GM19324 (cell line): ENCODE results near the gene ETV6.
"Not testable (repeated sequence)": the region's sequence is repeated elsewhere in the genome, so short reads cannot be mapped to it uniquely, and the experiment has no call there.

ENCODE experiments used
- ATAC-seq: cut with Tn5 transposase; IDR thresholded peaks from one replicate; pipeline ENCODE4 v1.9.1; 2021; ENCODE audit warnings: mild to moderate bottlenecking, moderate library complexity; ENCODE audit not compliant: unreplicated experiment, low FRiP score

ETV6 gene

DNA sequence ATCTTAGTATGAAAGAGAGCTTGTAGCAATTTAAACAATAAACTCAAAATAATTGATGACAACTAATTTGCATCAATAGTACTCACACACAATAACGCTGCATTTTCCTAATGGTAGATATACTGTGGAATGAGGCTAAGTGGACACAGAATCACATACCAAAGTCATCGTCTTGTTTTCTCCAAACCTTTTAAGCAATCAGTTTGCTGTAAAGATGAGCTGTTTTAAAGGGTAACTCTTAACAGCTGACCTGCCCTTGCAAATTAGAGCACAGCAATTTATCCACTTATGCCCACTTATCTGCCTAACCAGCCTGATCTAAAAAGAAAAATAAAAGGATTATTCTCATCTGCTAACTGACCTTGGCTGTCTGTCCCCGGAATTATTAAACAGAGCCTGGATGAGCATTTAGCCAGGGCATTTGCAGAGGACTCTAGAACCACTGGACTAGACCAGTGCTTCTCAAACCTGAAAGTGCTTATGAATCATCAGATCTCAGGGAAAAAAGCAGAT lies 247.0 kb downstream of the ETV6 start:
- ATAC-seq, result no peak

DNA sequence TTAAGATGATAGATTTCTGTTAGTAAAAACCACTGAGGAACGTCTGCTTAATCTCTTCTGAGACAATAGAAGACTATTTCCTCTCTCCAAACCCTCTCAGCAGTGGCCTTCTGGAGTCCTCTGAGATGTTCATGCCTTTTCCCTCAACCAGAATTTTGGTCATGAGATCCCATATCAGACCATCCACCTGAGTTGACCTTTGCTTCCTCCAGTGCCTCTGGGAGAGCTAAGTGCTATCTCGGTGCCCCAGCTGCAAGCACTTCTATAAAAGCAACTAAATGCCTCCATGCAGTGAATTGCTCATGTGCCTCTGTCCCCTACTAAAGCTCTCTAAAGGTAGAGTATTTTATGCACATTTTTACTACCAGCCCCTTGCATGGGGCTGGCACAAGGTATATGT lies 248.4 kb downstream of the ETV6 start:
- no peak for ATAC-seq

DNA sequence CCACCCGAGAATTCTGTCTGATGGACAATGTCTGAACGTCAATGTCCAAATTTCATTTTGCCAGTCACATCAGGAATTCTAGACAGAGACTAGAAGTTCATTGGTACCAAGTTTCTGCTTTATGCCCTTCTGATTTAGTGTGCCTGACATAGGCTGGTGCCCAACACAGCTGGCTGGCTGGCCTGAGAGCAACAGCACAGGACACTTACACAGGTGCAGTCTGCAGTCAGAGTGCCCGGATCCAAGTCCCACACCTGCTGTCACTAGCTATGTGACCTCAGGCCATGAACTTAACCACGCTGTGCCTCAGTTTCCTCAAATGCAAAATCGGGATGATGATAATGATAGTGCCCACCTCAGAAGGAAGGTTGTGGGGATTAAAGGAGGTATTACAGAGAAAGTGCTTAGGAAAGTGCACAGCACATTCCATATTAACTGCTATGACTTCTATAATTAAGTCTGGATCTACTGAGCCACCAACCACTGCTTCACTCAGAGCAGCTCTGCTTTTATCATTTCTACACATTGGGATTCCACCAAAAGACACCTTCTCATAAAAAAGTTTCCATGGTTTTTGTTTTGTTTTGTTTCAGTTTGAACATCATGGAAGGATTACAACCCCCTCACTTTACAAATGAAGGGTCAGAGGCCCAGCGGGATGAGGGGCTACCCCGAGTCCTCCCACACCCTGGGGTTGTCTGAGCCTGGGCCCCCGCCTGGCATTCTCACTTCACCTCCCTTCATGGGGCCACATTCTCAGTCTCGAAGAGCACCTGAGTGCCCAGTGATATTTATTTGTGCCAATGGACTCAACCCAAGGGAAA lies 252.4 kb downstream of the ETV6 start:
- no peak for ATAC-seq

DNA sequence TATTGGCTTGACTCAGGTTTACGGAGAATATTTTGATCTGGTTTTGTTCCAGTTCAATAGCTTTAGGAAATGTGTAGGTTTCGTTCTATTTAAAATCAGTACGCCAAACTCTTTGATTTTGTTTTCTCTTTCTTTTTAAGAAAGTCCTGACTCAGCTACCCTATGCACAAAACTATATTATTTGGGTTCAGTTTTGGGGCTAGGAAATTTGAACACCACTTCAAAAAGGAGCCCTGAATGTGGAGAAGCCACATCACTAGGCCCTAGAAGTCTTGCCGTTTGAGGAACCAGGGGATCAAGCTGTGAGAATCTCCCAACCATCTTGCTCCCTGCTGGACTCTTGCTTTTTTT lies 253.0 kb downstream of the ETV6 start:
- no peak for ATAC-seq

DNA sequence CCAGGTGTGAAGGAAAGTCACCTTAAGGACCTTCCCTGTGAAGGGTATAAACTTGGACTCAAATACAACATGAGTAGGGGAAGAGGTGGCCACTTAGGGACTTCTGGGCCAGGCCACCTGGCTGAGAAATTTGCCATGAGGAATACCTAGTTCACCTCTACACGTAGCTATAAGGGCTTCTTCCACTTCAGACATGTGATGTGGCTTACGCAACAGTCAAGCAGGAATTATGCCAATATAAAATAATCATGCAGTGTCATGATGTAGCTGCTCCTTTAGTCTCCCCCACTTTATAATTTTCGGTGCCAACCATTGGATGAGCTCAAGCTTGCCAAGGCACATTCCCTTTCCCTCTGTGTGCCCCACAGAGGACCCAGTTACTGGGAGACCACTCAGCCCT lies 254.7 kb downstream of the ETV6 start:
- no peak for ATAC-seq

DNA sequence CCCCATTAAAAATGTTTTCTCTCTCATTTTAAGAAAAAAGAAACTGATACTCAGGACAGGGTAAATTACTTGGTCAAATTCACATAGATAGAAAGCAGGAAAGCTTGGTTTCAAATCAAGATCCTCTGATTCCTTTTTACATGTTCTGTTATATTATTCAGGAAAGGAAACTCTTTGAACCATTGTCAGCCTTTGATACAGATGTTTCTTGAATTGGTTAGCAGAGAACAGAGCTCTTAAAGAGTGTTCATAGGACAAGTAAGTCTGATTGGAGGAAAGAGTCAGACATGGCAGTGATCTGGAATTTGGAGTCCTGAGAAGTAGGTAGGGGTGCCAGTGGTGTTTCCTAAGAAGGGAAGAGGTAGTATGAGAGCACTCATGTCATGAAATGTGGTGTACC lies 256.1 kb downstream of the ETV6 start:
- ATAC-seq, result no peak

DNA sequence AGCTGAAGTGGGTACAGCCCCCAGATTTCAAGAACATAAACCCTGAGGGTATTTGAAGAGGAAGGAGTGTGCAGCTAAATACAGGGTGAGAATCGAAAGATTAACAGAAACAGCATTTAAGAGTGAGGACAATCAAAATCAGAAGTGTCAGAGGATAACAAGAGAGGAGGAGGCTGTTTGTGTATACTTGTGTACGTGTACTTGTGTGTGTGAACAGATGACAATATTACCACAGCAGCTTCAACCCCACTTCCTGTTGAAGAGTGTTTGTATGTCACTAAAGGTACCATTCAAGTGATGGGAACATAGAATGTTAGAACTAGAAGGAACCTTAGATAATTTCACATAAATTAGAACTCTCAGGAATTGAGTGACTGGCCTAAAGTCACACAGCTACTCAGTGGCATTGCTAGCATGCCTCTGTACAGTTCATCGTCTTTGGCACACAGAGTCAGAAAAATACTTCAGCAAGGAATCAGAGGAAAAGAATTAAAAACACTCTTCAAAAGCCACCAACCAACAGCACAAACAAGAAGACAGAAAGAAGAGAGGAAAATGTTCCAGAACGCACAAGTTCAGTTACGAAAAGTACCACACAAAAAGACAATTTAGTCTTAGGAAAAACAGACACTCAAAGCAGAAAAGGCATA lies 256.9 kb downstream of the ETV6 start:
- ATAC-seq, result no peak

DNA sequence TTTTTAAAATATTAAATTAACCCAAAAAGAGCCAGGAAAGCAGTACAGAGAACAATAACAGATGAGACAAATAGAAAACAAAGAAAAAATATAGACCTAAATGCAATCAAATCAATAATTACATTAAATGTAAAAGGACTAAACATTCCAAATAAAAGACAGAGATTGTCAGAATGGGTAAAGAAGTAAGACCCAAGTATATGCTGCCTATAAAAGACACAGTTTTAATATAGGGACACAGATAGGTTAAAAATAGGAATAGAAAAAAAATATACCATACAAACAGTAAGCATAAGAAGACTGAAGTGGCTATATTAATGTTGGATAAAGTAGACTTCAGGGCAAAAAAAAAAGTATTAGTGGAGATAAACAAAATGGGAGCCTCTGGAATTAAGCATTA lies 258.2 kb downstream of the ETV6 start:
- no peak for ATAC-seq

DNA sequence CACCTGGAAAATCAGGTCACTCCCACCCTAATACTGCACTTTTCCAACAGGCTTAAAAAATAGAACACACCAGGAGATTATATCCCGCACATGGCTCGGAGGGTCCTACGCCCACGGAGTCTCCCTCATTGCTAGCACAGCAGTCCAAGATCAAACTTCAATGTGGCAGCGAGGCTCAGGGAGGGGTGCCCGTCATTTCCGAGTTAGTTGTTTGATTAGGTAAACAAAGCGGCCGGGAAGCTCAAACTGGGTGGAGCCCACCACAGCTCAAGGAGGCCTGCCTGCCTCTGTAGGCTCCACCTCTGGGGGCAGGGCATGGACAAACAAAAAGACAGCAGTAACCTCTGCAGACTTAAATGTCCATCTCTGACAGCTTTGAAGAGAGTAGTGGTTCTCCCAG lies 259.9 kb downstream of the ETV6 start:
- ATAC-seq, result not testable (repeated sequence)

DNA sequence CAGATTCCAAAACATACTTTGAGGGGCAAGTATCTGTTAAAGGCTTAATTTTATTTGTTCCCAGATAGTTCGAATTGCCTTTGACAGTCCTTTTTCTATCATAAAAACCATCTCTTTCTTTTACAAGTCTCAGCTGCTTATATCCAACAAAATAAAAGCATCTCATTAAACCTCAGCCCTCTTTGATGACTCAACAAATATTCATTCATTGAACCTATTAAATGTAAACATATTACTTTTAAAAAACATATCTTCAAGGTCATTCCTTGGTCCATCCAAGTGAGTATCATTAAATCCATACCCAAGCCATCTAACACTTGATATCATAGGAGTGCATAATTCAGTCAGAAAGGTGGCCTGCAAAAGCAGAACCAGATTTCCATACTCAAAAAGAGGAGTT lies 266.6 kb downstream of the ETV6 start:
- no peak for ATAC-seq

DNA sequence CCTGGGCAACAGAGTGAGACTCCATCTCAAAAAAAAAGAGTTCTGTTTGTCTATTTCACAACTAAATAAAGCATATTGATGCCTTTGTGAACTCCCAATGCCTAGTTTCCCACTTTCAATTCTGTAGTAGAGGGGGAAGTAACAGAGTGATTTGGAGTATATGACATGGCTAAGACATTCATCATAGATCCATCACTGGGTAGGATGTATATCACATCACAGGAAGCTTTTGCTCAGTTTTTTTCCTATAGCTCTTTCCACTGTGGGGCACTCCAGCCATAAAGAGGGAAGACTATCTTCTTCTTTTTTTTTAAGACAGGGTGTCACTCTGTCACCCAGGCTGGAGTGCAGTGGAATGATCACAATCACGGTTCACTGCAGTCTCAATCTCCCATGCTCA lies 267.3 kb downstream of the ETV6 start:
- ATAC-seq, result no peak

DNA sequence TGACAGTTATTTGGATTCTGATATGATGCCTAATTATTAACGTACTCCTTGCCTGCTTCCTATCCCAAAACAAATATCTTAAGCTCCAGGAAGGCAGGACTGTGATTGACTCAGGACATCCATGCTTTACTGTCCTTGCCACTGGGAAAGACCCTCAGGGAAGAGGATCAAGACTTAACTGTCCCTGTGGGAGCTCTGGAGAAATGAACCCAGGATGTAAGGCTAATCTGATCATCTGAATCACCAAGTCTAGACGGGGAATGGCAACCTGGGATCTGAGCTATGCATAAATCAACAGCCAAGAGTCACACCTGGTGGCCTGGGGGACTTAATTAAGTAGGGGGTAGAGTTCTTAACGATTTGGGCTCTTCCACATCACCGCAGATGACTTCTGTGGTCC lies 268.0 kb downstream of the ETV6 start:
- ATAC-seq, result no peak

DNA sequence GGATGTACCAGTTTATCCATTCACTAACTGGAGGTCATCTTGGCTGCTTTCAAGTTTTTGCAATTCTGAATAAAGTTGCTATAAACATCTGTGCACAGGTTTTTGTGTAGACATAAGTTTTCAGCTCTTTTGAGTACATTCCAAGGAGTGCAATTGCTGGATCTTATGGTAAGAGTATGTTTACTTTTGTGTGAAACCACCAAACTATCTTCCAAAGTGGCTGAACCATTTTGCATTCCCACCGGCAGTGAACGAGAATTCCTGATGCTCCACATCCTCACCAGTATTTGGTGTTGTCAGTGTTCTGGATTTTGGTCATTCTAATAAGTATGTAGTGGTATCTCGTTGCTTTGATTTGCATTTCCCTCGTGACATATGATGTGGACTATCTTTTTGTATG lies 270.8 kb downstream of the ETV6 start:
- no peak for ATAC-seq

DNA sequence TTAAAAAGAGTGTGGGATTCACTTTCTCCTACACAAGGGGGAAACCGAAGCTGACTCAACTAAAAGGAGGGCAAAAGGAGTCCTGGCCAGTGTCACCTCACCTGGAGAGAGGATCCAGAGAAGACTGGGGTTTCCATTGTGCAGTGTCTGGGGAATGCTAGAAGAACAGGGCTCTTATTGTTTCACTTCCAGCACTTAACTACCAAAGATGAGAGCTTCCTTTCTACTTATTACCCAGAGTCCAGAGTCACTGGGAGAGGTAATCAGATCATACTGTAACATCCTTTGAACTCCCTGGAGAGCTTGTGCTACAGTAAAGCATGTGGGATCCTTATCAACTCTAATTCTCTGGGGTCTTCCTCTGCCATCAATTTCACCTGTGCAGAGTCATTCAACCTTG lies 272.9 kb downstream of the ETV6 start:
- no peak for ATAC-seq

DNA sequence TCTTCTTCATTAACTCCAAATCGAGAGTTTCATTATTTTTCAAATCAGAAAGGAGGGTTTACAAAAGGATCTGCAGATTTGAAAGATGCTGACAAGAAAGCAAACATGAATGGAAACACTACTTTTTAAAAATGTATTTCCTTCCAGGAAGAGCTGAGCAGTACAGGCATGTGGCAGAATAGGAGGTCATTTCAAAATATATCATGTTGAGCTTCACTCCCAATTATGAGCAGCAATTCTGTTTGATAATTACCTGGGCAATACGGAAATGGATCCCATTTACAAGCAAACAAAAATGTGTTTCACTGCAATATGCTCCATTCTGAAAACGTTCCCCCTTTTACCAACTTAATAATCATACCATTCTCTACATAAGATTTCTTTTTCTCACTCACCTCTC lies 273.6 kb downstream of the ETV6 start:
- ATAC-seq, result no peak

DNA sequence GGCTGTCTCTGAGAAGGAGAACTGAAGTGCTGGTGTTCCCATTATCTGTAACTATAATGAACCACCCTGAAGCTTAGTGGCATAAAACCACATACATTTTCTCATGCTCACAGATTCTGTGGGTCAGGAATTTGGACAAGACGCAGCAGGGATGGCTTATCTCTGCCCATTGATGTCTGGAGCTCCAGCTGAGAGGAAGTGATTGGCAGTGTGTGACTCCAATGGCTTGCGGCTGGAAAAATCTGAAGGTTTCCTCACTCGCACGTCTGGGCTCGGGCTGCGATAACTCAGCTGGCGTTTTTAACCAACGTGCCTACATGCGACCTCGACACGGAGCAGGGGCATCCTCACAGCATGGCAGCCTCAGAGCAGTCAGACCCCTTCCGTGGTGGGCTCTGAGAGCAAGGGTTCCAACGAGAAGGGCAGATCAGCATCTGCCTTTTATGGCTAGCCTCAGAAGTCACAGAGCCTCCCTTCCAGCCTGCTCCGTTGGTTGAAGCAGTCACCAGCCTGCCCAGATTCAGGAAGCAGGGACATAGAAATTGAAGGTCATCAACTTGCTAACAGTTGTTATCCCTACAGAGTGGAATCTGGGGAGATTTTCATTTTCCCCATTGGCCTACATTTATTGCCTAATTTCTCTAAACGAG lies 277.9 kb downstream of the ETV6 start:
- ATAC-seq, result no peak

DNA sequence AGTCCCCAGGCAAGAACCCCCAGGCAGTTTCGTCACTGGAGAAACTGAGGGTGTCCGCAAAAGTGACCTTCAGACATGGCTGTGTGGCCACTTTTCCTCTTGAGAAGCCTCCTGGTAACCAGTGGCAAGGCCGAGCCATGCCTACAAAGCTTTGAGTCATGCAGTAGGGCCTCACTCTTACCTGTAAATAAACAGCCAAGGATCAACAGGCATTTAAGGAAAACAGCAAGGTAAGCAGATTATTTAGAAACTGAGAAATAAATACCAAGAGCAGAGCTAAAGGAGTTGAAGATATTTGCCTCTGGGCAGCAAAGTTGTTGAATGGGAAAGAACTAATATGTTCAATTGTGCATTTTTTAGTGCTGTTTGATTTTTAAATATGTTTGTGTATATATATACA lies 280.2 kb downstream of the ETV6 start:
- ATAC-seq, result no peak

DNA sequence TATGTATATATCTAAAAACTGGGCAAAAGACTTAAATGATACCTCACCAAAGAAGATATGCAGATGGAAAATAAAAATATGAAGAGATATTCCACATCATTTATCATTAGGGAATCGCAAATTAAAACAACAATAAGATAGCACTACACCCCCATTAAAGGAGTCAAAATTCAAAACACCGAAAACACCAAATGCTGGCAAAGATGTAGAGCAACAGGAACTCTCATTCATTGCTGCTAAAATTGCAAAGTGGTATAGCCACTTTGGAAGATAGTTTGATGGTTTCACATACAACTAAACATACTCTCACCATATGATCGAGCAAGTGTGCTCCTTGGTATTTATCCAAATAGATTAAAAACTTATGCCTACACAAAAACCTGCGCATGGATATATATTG lies 289.7 kb downstream of the ETV6 start:
- ATAC-seq, result no peak

DNA sequence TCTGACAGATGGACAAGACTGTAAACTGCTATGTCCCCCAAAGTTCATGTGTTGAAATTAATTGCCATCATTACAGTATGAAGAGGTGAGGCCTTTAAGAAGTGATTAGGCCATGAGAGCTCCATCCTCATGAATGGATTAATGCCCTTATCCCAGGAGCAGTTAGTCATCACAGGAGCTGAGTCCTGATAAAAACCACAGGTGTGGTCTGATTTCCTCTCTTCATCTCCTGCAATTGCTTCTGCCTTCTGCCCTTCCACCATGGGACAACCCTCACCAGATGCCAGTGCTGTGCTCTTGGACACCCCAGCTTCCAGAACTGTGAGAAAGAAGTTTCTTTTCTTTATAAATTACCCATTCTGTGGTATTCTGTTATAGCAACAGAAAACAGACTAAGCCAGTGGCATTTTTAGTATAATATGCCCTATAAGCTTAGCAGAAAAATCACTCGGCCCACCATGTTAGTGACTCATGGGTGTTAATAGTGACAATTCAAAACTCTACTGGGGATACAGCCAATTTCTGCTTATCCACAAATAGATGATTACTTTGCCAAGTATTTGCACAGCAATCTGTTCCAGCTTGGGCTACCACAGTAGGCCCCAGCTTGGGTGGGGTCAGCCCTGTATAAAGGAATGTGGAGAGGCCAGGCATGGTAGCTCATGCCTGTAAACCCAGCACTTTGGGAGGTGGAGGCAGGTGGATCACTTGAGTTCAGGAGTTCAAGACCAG lies 292.3 kb downstream of the ETV6 start:
- ATAC-seq, result no peak

DNA sequence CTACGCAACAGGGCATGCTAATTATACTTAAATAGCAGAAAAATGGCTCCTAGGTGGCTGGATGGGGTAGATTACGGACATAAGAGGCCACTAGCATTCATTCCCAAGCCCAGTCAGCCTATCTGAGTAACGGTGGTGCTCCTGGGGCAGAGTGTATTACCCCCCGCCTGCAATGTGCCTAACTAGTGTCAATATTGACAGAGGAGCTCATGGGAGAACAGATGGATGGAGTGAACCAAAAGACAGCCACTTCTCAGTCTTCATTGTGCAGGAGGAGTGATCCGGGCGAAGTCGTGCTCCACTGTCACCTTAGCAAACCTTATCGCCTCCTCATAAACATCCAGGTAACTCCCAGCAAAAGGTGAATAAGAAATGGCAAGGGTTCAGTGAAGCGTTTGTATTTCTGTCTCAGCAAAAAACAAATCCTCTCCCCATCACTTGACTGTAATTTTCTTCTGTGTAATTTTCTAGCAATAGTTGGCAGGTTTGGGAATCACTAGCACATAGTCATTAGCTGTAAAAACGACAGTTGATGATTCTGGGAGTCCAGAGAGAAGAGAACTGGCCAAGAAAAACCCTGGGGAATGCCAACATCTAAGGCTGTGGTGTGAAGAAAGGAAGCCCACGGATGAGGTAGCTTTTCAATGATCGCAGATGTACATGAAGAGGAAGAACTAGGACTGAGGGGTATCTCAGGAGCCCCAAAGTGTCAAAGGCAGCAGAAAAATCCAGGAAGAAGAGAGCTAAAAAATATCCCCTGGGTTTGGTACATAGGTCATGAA lies 294.6 kb downstream of the ETV6 start:
- no peak for ATAC-seq
